ENCODE measurements around the gene TBC1D5. TPM values are rescaled to one million over a fixed set of nuclear protein-coding genes. Genes with fewer than 3 reads are reported as not detected.

TBC1D5 gene
- total and polyA plus RNA-seq, 12 donors = 6.4 to 108 (median 70.7) TPM

GRCh38 chr3:17218587-17218986, 523.8 kb downstream of the TBC1D5 start:
- H3K27me3 ChIP-seq = no peaks in the 10 kb centered on the region
- no peaks in the 10 kb centered on the region for H3K4me1 ChIP-seq (replicated peaks in 1 of 2)
- no peak overlapping the region for H3K27ac ChIP-seq
- TF ChIP-seq CTCF (IDR thresholded peaks at IDR 0.05) (no peak), POLR2A (IDR thresholded peaks at IDR 0.05) (no peak)
- WGBS, 4 donors = 47 to 98% (median 74%) methylated on average over 1 of the region's 1 CpG
- H3K9me3 ChIP-seq (replicated peaks in 1 of 3) = peaks cover 0 to 4% (median 0%) of the 10 kb centered on the region in 3 donors
- intact Hi-C loops (cut with DNase I) = loop anchor here in 1 of 2 donors (10.0 kb wide), 1 partner anchor 84 kb away; no protein-coding TSS in a partner anchor
- no peak overlapping the region for H3K4me3 ChIP-seq
- no peak for DNase-seq
- no peaks in the 10 kb centered on the region for H3K36me3 ChIP-seq (replicated peaks in 1 of 2)

DNA sequence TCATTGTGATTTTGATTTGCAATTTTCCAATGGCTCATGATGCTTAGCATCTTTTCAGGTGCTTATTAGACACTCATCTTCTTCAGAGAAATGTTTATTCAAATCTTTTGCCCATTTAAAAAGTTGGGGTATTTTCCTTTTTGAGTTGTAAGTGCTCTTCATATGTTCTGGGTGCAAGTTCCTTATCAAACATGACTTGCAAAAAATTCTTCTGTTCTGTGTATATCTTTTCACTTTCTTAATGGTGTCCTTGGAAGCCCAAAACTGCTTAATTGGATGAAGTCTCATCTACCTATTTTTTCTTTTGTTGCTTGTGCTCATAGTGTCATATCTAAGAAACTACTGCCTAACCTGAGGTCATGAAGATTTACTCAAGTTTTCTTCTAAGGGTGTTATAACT, 524.8 kb downstream of the TBC1D5 start:
- no peak for DNase-seq
- intact Hi-C loops (cut with DNase I) = loop anchor here in 1 of 2 donors (10.0 kb wide), 1 partner anchor 83 kb away; no protein-coding TSS in a partner anchor
- H3K4me1 ChIP-seq (replicated peaks in 1 of 2) = no peaks in the 10 kb centered on the region
- peaks cover 0 to 4% (median 0%) of the 10 kb centered on the region in 3 donors for H3K9me3 ChIP-seq (replicated peaks in 1 of 3)
- no peak for TF ChIP-seq CTCF (IDR thresholded peaks at IDR 0.05)
- TF ChIP-seq POLR2A (IDR thresholded peaks at IDR 0.05) = no peak
- no peak overlapping the region for H3K27ac ChIP-seq
- no peaks in the 10 kb centered on the region for H3K27me3 ChIP-seq
- no peak overlapping the region for H3K4me3 ChIP-seq
- H3K36me3 ChIP-seq (replicated peaks in 1 of 2) = peaks cover 0 to 5% of the 10 kb centered on the region in 2 donors

DNA sequence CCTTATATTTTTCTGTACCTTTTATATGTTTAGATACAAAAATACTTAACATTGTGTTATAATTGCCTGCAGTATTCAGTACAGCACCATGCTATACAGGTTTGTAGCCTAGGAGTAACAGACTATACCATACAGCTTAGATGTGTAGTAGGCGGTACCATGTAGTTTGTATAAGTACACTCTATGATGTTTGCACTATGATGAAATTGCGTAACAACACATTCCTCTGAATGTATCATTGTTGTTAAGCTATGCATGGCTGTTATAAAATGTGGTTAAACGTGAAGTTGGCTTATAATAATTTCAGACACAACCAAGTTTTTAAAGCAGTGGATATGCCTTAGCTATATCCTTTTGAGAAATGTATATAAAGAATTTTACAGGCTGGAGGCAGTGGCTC, 529.3 kb downstream of the TBC1D5 start:
- H3K4me1 ChIP-seq (replicated peaks in 1 of 2) = no peaks in the 10 kb centered on the region
- H3K27me3 ChIP-seq = no peaks in the 10 kb centered on the region
- no peaks in the 10 kb centered on the region for H3K9me3 ChIP-seq (replicated peaks in 1 of 3)
- intact Hi-C loops (cut with DNase I) = loop anchor here in 1 of 2 donors (10.0 kb wide), 1 partner anchor 78 kb away; no protein-coding TSS in a partner anchor
- H3K36me3 ChIP-seq (replicated peaks in 1 of 2) = peaks cover 0 to 8% of the 10 kb centered on the region in 2 donors
- DNase-seq = no peak
- H3K4me3 ChIP-seq = no peak overlapping the region
- no peak overlapping the region for H3K27ac ChIP-seq
- TF ChIP-seq POLR2A (IDR thresholded peaks at IDR 0.05) = no peak
- TF ChIP-seq CTCF (IDR thresholded peaks at IDR 0.05) = no peak
- 95 to 100% (median 97%) methylated on average over 3 of the region's 3 CpGs for WGBS, 4 donors

GRCh38 chr3:17207979-17208378, 534.5 kb downstream of the TBC1D5 start:
- 90 to 95% (median 93%) methylated on average over 4 of the region's 4 CpGs for WGBS, 4 donors
- no peak overlapping the region for H3K27ac ChIP-seq
- TF ChIP-seq CTCF (IDR thresholded peaks at IDR 0.05) = no peak
- TF ChIP-seq POLR2A (IDR thresholded peaks at IDR 0.05) = no peak
- no peaks in the 10 kb centered on the region for H3K27me3 ChIP-seq
- H3K4me3 ChIP-seq = no peak overlapping the region
- H3K9me3 ChIP-seq (replicated peaks in 1 of 3) = no peaks in the 10 kb centered on the region
- DNase-seq = no peak
- intact Hi-C loops (cut with DNase I) = no loop called here
- H3K36me3 ChIP-seq (replicated peaks in 1 of 2) = peaks cover 0 to 6% of the 10 kb centered on the region in 2 donors
- peaks cover 0 to 10% of the 10 kb centered on the region in 2 donors for H3K4me1 ChIP-seq (replicated peaks in 1 of 2)
